Endothelial cell (in vitro differentiated cells): Measurements from ENCODE around the gene CHD2. TPM values are rescaled to one million over a fixed set of nuclear protein-coding genes. Genes with fewer than 3 reads are reported as not detected.

Experiments used
- DNase-seq: peaks from one replicate; pipeline ENCODE4 v3.0.0; 2021; ENCODE audit warnings: low spot score
- H3K27ac Mint-ChIP-seq: one replicate; pipeline ENCODE4 v1.8.0; 2021; ENCODE audit warnings: mixed read lengths, inconsistent platforms; ENCODE audit not compliant: unreplicated experiment
- H3K27me3 Mint-ChIP-seq: one replicate; pipeline ENCODE4 v1.8.0; 2021; ENCODE audit warnings: mild to moderate bottlenecking, moderate library complexity, mixed read lengths, inconsistent platforms; ENCODE audit not compliant: unreplicated experiment
- H3K36me3 Mint-ChIP-seq: one replicate; pipeline ENCODE4 v1.8.0; 2021; ENCODE audit warnings: mild to moderate bottlenecking, low read depth, mixed read lengths, inconsistent platforms; ENCODE audit not compliant: unreplicated experiment
- H3K4me1 Mint-ChIP-seq: one replicate; pipeline ENCODE4 v1.8.0; 2021; ENCODE audit warnings: mild to moderate bottlenecking, mixed read lengths, inconsistent platforms; ENCODE audit not compliant: unreplicated experiment
- H3K4me3 Mint-ChIP-seq: one replicate; pipeline ENCODE4 v1.8.0; 2021; ENCODE audit warnings: mild to moderate bottlenecking, mixed read lengths, inconsistent platforms; ENCODE audit not compliant: unreplicated experiment
- H3K9me3 Mint-ChIP-seq: one replicate; pipeline ENCODE4 v1.8.0; 2021; ENCODE audit warnings: mixed read lengths, inconsistent platforms; ENCODE audit not compliant: unreplicated experiment
- CTCF ChIP-seq: fragments of 200-600 bp; sonication (generic); IDR thresholded peaks from one replicate; pipeline ENCODE4 v1.5.0; 2021; ENCODE audit warnings: antibody characterized with exemption; ENCODE audit not compliant: unreplicated experiment
- total RNA-seq: library from RNA; stranded (reverse); fragmentation: NEBNext Ultra II Directional; extraction: Animal tissue kit (Norgen Biotek cat#: 25700); gene quantifications from one replicate; pipeline ENCODE4 v1.2.1, GENCODE V29; 2021; ENCODE audit not compliant: unreplicated experiment

CHD2 gene
- total RNA-seq, 1 donor from 2014 or later, result 96.3 TPM

- Mint-ChIP-seq H3K27me3 (peaks cover 8% of the 10 kb centered on the region), H3K36me3 (peaks cover 17% of the 10 kb centered on the region), H3K4me3 (no peak overlapping the region), H3K9me3 (no peaks in the 10 kb centered on the region), H3K27ac (no peak overlapping the region), H3K4me1 (peaks cover 2% of the 10 kb centered on the region)
- no peak for TF ChIP-seq CTCF
- no peak for DNase-seq
Measured at GRCh38 chr15:93043621-93044300, 143.6 kb downstream of the CHD2 start.

- no peak overlapping the region for H3K27ac Mint-ChIP-seq
- no peak overlapping the region for H3K4me3 Mint-ChIP-seq
- H3K4me1 Mint-ChIP-seq, result peaks cover 2% of the 10 kb centered on the region
- H3K9me3 Mint-ChIP-seq, result no peaks in the 10 kb centered on the region
- DNase-seq, result no peak
- H3K36me3 Mint-ChIP-seq, result peaks cover 17% of the 10 kb centered on the region
- no peak for TF ChIP-seq CTCF
- peaks cover 10% of the 10 kb centered on the region for H3K27me3 Mint-ChIP-seq
Measured at GRCh38 chr15:93044301-93045190, 144.4 kb downstream of the CHD2 start.

GRCh38 chr15:93045191-93045785, 145.2 kb downstream of the CHD2 start:
- Mint-ChIP-seq H3K36me3 (peaks cover 17% of the 10 kb centered on the region), H3K9me3 (no peaks in the 10 kb centered on the region), H3K4me3 (no peak overlapping the region), H3K27me3 (peaks cover 10% of the 10 kb centered on the region), H3K4me1 (peaks cover 2% of the 10 kb centered on the region), H3K27ac (no peak overlapping the region)
- no peak for TF ChIP-seq CTCF
- no peak for DNase-seq

- no peak overlapping the region for H3K4me3 Mint-ChIP-seq
Measured at GRCh38 chr15:93046120-93046519, 146.0 kb downstream of the CHD2 start.

More at GRCh38 chr15:93046120-93046519, 146.0 kb downstream of the CHD2 start:
- Mint-ChIP-seq H3K27ac (no peak overlapping the region), H3K36me3 (peaks cover 17% of the 10 kb centered on the region), H3K4me1 (peaks cover 2% of the 10 kb centered on the region), H3K9me3 (no peaks in the 10 kb centered on the region), H3K27me3 (peaks cover 10% of the 10 kb centered on the region)
- no peak for TF ChIP-seq CTCF
- DNase-seq, result no peak
